ENCODE results near the gene GMFB. TPM values are rescaled to one million over a fixed set of nuclear protein-coding genes. Genes with fewer than 3 reads are reported as not detected.

Gene GMFB
- total and polyA plus RNA-seq, 4 experiments from 2014 or later: 19.1 to 36.4 (median 25.6) TPM

DNA sequence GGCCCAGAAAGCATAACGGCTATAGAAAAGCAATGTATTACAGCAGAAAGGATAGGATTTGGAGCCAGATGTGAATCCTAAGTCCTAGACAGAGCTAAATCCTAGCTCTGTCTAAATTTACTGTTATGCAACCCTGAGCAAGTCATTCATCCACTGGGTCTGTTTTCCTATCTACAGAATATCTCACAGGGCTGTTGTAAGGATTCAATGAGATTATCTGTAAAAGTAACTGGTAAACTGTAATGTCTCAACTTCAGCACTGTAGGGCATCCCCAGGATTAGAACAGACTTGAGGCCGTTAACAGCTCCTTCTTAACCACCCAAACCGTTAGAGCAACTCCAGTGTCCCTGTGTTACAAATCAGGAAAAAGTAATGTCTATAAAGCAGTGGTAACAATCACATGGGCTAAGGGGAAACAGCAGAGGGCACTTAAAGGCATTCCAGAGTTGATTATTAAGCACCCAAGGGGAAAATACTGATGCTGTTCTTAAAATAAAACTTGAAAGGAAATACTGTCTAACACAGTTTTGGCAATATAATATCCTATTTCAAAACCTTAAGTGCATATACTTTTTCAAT, 10.1 kb downstream of the GMFB start:
- Histone ChIP-seq H3K4me3 (ENCODE audit: low read length in 2 of 2) (no peak overlapping the region), H3K4me1 (ENCODE audit: insufficient read depth, low read length) (peaks cover 12% of the 10 kb centered on the region), H3K9me3 (ENCODE audit: control insufficient read depth in 1 of 2, low read length in 2 of 2) (no peaks in the 10 kb centered on the region), H3K36me3 (ENCODE audit: insufficient read depth, low read length) (peaks cover 29% of the 10 kb centered on the region), H3K27ac (ENCODE audit: low read depth, low read length) (no peak overlapping the region), H3K27me3 (ENCODE audit: insufficient read depth, low read length) (no peaks in the 10 kb centered on the region)
- H3K4me3 Mint-ChIP-seq: no peak overlapping the region
- H3K9me3 Mint-ChIP-seq: peaks cover 0 to 2% (median 0%) of the 10 kb centered on the region in 8 donors
- H3K27ac Mint-ChIP-seq: peak overlapping the region in 3 of 7 donors; percentile 4 to 68 (median 58)
- ChIA-PET POLR2A (ENCODE audit: partially characterized antibody) (no interaction called here), CTCF (ENCODE audit: partially characterized antibody) (no interaction called here)
- DNase-seq: no peak
- H3K4me1 Mint-ChIP-seq: peaks cover 7 to 22% (median 12%) of the 10 kb centered on the region in 4 donors
- H3K36me3 Mint-ChIP-seq: peaks cover 40 to 81% of the 10 kb centered on the region in 2 donors
- intact Hi-C loops (cut with micrococcal nuclease): no loop called here
- no peaks in the 10 kb centered on the region for H3K27me3 Mint-ChIP-seq

DNA sequence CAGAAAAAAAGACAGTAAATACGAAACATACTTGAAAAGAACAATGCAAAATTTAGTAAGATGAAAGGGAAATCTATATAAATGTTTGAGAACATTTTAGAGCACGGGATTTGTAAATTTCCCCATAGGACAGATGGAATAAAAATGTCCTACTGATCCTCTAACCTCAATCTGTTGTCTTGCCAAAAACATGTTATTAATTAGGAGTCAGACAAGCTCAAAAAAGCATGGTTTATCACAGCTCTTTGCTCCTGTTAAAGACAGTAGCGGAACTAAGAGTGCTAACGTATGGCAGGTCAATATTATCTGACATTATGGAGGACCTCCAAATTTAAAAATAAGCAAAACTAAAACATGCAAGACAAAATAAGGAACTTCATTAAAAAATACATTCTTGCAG, 12.9 kb downstream of the GMFB start:
- Histone ChIP-seq H3K4me3 (ENCODE audit: low read length in 2 of 2) (no peak overlapping the region), H3K36me3 (ENCODE audit: insufficient read depth, low read length) (peaks cover 16% of the 10 kb centered on the region), H3K27me3 (ENCODE audit: insufficient read depth, low read length) (no peaks in the 10 kb centered on the region), H3K4me1 (ENCODE audit: insufficient read depth, low read length) (no peaks in the 10 kb centered on the region), H3K9me3 (ENCODE audit: control insufficient read depth in 1 of 2, low read length in 2 of 2) (no peaks in the 10 kb centered on the region), H3K27ac (ENCODE audit: low read depth, low read length) (no peak overlapping the region)
- intact Hi-C loops (cut with micrococcal nuclease): no loop called here
- Mint-ChIP-seq H3K4me3 (no peak overlapping the region), H3K4me1 (peaks cover 3 to 11% (median 6%) of the 10 kb centered on the region in 4 donors), H3K27ac (peak overlapping the region in 3 of 7 donors; percentile 49 to 79 (median 50)), H3K36me3 (peaks cover 46 to 78% of the 10 kb centered on the region in 2 donors), H3K9me3 (no peaks in the 10 kb centered on the region), H3K27me3 (no peaks in the 10 kb centered on the region)
- POLR2A ChIA-PET (ENCODE audit: partially characterized antibody): no interaction called here
- no peak for DNase-seq
- CTCF ChIA-PET (ENCODE audit: partially characterized antibody): no interaction called here

DNA sequence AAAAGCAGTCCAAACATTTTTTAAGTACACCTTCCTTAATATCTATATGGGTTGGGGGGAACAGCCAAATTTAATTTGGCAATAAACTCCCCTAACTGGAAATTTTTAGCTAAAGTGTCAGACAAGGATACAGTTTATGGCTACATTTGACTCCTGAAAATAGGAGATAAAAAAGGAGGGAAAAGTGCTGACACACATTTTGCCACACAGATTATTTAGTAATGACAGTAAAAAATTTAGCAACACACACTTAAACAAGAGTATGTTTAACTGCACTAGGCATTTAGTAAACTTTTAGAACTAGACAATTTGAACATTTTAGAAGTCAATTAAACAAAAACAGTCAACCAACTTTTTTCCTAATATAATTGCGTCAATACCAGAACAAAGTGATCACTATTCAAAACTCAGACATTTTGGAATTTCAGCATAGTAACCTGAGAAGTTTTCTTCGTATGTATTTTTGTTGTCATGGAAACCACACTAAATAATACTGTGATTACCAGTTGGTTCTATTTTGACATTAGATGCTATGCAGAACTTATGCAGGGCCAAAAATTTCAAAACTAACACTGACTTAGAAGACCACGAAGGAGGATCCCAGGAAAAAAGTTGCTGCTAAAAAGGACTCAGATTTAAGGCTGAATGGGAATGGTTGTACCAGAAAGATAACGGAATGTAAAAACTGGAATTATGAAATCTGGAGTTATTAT, 13.4 kb downstream of the GMFB start:
- H3K9me3 ChIP-seq (ENCODE audit: control insufficient read depth in 1 of 2, low read length in 2 of 2): no peaks in the 10 kb centered on the region
- H3K27ac Mint-ChIP-seq: peak overlapping the region in 5 of 7 donors; percentile 49 to 79 (median 51)
- intact Hi-C loops (cut with micrococcal nuclease): no loop called here

DNA sequence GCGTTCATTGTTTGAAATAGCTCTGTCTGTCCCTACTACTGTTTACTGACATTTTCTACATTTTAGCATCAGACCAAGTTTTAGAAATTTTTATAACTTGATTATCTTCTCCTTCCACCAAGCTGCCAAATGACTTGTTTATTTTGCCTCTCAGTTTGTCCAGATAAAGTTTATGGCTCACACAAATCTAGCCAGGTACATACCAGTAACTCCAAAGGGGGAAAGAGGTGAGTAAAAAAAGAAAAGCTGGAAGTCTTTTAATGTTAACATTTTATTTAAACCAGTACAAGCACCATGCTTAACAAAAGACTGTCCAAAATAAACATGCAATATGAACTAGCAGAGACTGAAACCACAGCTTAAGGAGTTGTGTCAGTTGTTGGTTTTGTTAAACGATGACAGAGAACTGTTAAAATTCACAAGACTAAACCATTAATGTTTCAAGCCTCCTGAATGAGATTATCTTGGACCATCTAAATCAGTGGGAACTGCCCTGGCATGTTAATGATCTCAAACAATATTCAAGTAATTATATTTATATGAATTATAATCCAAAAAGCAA, 14.5 kb downstream of the GMFB start:
- Histone ChIP-seq H3K9me3 (ENCODE audit: control insufficient read depth in 1 of 2, low read length in 2 of 2) (no peaks in the 10 kb centered on the region), H3K36me3 (ENCODE audit: insufficient read depth, low read length) (peaks cover 8% of the 10 kb centered on the region), H3K4me3 (ENCODE audit: low read length in 2 of 2) (no peak overlapping the region), H3K4me1 (ENCODE audit: insufficient read depth, low read length) (no peaks in the 10 kb centered on the region), H3K27ac (ENCODE audit: low read depth, low read length) (no peak overlapping the region), H3K27me3 (ENCODE audit: insufficient read depth, low read length) (no peaks in the 10 kb centered on the region)
- Mint-ChIP-seq H3K4me3 (no peak overlapping the region), H3K36me3 (peaks cover 56 to 73% of the 10 kb centered on the region in 2 donors), H3K27ac (no peak overlapping the region), H3K27me3 (no peaks in the 10 kb centered on the region), H3K9me3 (no peaks in the 10 kb centered on the region), H3K4me1 (peaks cover 3 to 11% (median 6%) of the 10 kb centered on the region in 4 donors)
- ChIA-PET CTCF (ENCODE audit: partially characterized antibody) (interaction anchor here (0.9 kb wide), 1 partner anchor 13 kb away, joined by 5 read pairs; no protein-coding TSS in a partner anchor), POLR2A (ENCODE audit: partially characterized antibody) (no interaction called here)
- intact Hi-C loops (cut with micrococcal nuclease): no loop called here
- DNase-seq: no peak

More for the DNA sequence above, 13.4 kb downstream of the GMFB start:
- Histone ChIP-seq H3K36me3 (ENCODE audit: insufficient read depth, low read length) (peaks cover 16% of the 10 kb centered on the region), H3K4me1 (ENCODE audit: insufficient read depth, low read length) (no peaks in the 10 kb centered on the region), H3K27me3 (ENCODE audit: insufficient read depth, low read length) (no peaks in the 10 kb centered on the region), H3K4me3 (ENCODE audit: low read length in 2 of 2) (no peak overlapping the region), H3K27ac (ENCODE audit: low read depth, low read length) (no peak overlapping the region)
- Mint-ChIP-seq H3K4me3 (peak overlapping the region in 1 of 8 donors; percentile 2), H3K36me3 (peaks cover 52 to 76% of the 10 kb centered on the region in 2 donors), H3K9me3 (no peaks in the 10 kb centered on the region), H3K4me1 (peaks cover 3 to 11% (median 6%) of the 10 kb centered on the region in 4 donors), H3K27me3 (no peaks in the 10 kb centered on the region)
- ChIA-PET POLR2A (ENCODE audit: partially characterized antibody) (no interaction called here), CTCF (ENCODE audit: partially characterized antibody) (no interaction called here)
- no peak for DNase-seq

DNA sequence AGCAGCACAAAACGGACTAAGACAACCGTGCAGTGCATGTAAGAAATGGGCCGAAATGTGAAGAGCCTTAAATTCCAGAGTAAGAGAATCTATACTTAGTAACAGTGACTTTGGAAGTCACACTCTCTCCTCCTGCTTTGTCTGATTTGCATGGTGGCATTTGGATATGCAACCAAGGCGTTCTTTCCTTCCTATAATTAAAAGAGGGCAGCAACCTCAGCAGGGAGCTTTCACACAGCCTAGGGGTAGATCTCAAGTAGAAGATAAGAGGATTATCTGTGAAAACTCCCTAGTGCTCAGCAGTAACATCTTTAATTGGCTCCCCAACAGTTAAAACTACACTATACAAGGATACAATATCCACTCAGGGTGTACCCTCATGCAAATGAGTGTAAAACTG, 16.5 kb downstream of the GMFB start:
- H3K36me3 ChIP-seq (ENCODE audit: insufficient read depth, low read length): no peaks in the 10 kb centered on the region
- Mint-ChIP-seq H3K27ac (no peak overlapping the region), H3K27me3 (no peaks in the 10 kb centered on the region), H3K36me3 (peaks cover 59 to 69% of the 10 kb centered on the region in 2 donors), H3K4me3 (no peak overlapping the region), H3K4me1 (peaks cover 3 to 8% (median 5%) of the 10 kb centered on the region in 4 donors), H3K9me3 (peaks cover 0 to 13% (median 8%) of the 10 kb centered on the region in 8 donors)
- intact Hi-C loops (cut with micrococcal nuclease): no loop called here
- H3K4me3 ChIP-seq (ENCODE audit: low read length in 2 of 2): no peak overlapping the region
- ChIA-PET CTCF (ENCODE audit: partially characterized antibody) (no interaction called here), POLR2A (ENCODE audit: partially characterized antibody) (no interaction called here)
- peaks cover 0 to 4% of the 10 kb centered on the region in 2 donors for H3K9me3 ChIP-seq (ENCODE audit: control insufficient read depth in 1 of 2, low read length in 2 of 2)
- no peaks in the 10 kb centered on the region for H3K4me1 ChIP-seq (ENCODE audit: insufficient read depth, low read length)
- no peak for DNase-seq
- no peak overlapping the region for H3K27ac ChIP-seq (ENCODE audit: low read depth, low read length)
- no peaks in the 10 kb centered on the region for H3K27me3 ChIP-seq (ENCODE audit: insufficient read depth, low read length)

DNA sequence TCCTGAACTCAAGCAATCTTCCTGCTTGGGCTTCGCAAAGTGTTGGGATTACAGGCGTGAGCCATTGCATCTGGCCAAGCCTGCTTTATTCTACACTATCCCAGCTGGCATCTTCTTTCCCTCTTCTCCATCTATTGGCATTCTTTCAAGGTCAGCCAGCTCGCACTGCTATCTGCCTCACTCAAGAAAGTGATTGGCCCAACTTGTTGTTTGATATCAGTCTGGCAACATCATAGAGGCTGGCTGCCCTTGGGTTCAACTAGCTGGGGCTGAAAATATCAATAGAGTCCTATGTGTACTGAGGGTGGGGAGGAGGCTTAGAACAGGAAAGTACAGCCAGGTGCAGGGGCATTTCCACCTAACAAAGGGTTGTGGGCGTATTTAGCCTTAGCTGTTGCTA, 17.1 kb downstream of the GMFB start:
- ChIA-PET CTCF (ENCODE audit: partially characterized antibody) (no interaction called here), POLR2A (ENCODE audit: partially characterized antibody) (no interaction called here)
- H3K36me3 ChIP-seq (ENCODE audit: insufficient read depth, low read length): no peaks in the 10 kb centered on the region
- no peak overlapping the region for H3K4me3 ChIP-seq (ENCODE audit: low read length in 2 of 2)
- Mint-ChIP-seq H3K9me3 (peaks cover 0 to 17% (median 12%) of the 10 kb centered on the region in 8 donors), H3K27me3 (no peaks in the 10 kb centered on the region), H3K4me3 (no peak overlapping the region), H3K4me1 (peaks cover 2 to 8% (median 4%) of the 10 kb centered on the region in 4 donors), H3K36me3 (peaks cover 61 to 65% of the 10 kb centered on the region in 2 donors), H3K27ac (peak overlapping the region in 1 of 7 donors; percentile 7)
- H3K4me1 ChIP-seq (ENCODE audit: insufficient read depth, low read length): no peaks in the 10 kb centered on the region
- no peak overlapping the region for H3K27ac ChIP-seq (ENCODE audit: low read depth, low read length)
- peaks cover 0 to 9% of the 10 kb centered on the region in 2 donors for H3K9me3 ChIP-seq (ENCODE audit: control insufficient read depth in 1 of 2, low read length in 2 of 2)
- H3K27me3 ChIP-seq (ENCODE audit: insufficient read depth, low read length): no peaks in the 10 kb centered on the region
- DNase-seq: no peak
- intact Hi-C loops (cut with micrococcal nuclease): no loop called here

DNA sequence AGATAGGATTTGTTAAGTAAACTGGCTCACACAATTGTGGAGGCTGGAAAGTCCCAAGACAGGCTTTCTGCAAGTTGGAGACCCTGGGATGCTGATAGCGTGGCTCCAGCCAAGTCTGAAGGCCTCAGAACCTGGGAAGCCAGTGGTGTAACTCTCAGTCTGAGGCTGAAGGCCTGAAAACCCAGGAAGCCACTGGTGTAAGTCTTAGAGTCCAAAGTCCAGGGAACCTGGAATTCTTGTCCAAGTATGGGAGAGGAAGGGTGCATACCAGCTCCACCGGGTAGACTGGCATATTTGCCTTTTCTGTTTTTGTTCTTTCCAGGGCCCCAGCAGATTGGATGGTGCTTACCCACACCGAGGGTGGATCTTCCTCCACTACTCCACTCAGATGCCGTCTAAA, 18.1 kb downstream of the GMFB start:
- ChIA-PET CTCF (ENCODE audit: partially characterized antibody) (no interaction called here), POLR2A (ENCODE audit: partially characterized antibody) (no interaction called here)
- H3K4me3 Mint-ChIP-seq: no peak overlapping the region

More for the DNA sequence above, 18.1 kb downstream of the GMFB start:
- Mint-ChIP-seq H3K9me3 (peaks cover 0 to 17% (median 12%) of the 10 kb centered on the region in 8 donors), H3K27me3 (no peaks in the 10 kb centered on the region), H3K27ac (peak overlapping the region in 2 of 7 donors; percentile 1 to 4), H3K36me3 (peaks cover 54 to 56% of the 10 kb centered on the region in 2 donors), H3K4me1 (peaks cover 2 to 4% (median 3%) of the 10 kb centered on the region in 4 donors)
- no peaks in the 10 kb centered on the region for H3K27me3 ChIP-seq (ENCODE audit: insufficient read depth, low read length)
- no peak overlapping the region for H3K27ac ChIP-seq (ENCODE audit: low read depth, low read length)
- H3K9me3 ChIP-seq (ENCODE audit: control insufficient read depth in 1 of 2, low read length in 2 of 2): peaks cover 0 to 9% of the 10 kb centered on the region in 2 donors
- DNase-seq: no peak
- H3K36me3 ChIP-seq (ENCODE audit: insufficient read depth, low read length): no peaks in the 10 kb centered on the region
- no peaks in the 10 kb centered on the region for H3K4me1 ChIP-seq (ENCODE audit: insufficient read depth, low read length)
- H3K4me3 ChIP-seq (ENCODE audit: low read length in 2 of 2): no peak overlapping the region
- intact Hi-C loops (cut with micrococcal nuclease): no loop called here

Data from CD4-positive, alpha-beta memory T cell (primary cell).